Right lobe of liver (tissue), 6 donors: ENCODE data around the gene METAP1. TPM values are rescaled to one million over a fixed set of nuclear protein-coding genes. Genes with fewer than 3 reads are reported as not detected.
A peak's percentile ranks its signal among the peaks of the same experiment; 100 is the strongest.

Experiments used
- ATAC-seq, 4 donors: fragments of 200-7000 bp; cut with Tn5 transposase; one replicate each; pipeline ENCODE4 v1.9.1; 2020; ENCODE audit warnings: mild to moderate bottlenecking in 4 of 4, moderate library complexity in 4 of 4
- DNase-seq, 3 donors: peaks; one replicate each; pipeline ENCODE4 v3.0.0-alpha.2; 2020
- H3K27ac ChIP-seq, 3 donors: fragments of 200-600 bp; one replicate each; pipeline ENCODE4 v1.8.0; 2022
- H3K27me3 ChIP-seq, 2 donors: fragments of 200-600 bp; one replicate each; pipeline ENCODE4 v1.8.0; 2022
- H3K36me3 ChIP-seq, 4 donors: fragments of 200-600 bp; sonication (generic) in 1 of 4; one replicate each; pipeline versions ENCODE4 v1.5.1 to v1.8.0; 2017 to 2022; ENCODE audit warnings: control low read depth in 1 of 4
- H3K4me1 ChIP-seq, 4 donors: fragments of 200-600 bp; sonication (generic) in 1 of 4; one replicate each; pipeline versions ENCODE4 v1.5.1 to v1.8.0; 2017 to 2022; ENCODE audit warnings: control low read depth in 1 of 4
- H3K4me3 ChIP-seq, 3 donors: fragments of 200-600 bp; one replicate each; pipeline ENCODE4 v1.8.0; 2022
- H3K9me3 ChIP-seq, 4 donors: fragments of 200-600 bp; sonication (generic) in 1 of 4; one replicate each; pipeline versions ENCODE4 v1.5.1 to v1.8.0; 2017 to 2022; ENCODE audit warnings: control low read depth in 1 of 4
- POLR2A ChIP-seq: fragments of 450-650 bp; IDR thresholded peaks from one replicate; pipeline ENCODE4 v1.6.1; 2017; ENCODE audit warnings: antibody characterized with exemption, mild to moderate bottlenecking
- WGBS: methylation state at CpG from one replicate; pipeline ENCODE4 v1.1.6; 2018; ENCODE audit warnings: low coverage, low lambda C conversion rate; ENCODE audit not compliant: insufficient coverage; ENCODE audit errors: missing lambda C conversion rate; 5-methylcytosine and 5-hydroxymethylcytosine counted together
- intact Hi-C, 2 donors: fragments of 100-400 bp; cut with DNase I; formaldehyde crosslinking; loops; one replicate each; pipeline versions ENCODE4 v1.11.2 to v1.14.1; 2022
- total RNA-seq, 6 experiments: library from RNA; depleted of rRNA in 2 of 6; stranded (reverse); fragments of >200 nt in 2 of 6; fragmentation: NEBNext Ultra II Directional in 3 of 6; extraction: Animal tissue kit (Norgen Biotek cat#: 25700) in 3 of 6; gene quantifications; one replicate each; pipeline versions ENCODE4 v1.1.0 to v1.2.4, GENCODE V29; 2016 to 2023
- TF ChIP-seq, protein P1 (sequence below), 4 donors: fragments of 200-600 bp in 3 of 4; fragments of 450-650 bp in 1 of 4; IDR thresholded peaks; one replicate each; pipeline versions ENCODE4 v1.5.1 to v1.8.0; 2016 to 2022; ENCODE audit warnings: antibody characterized with exemption in 4 of 4, mild to moderate bottlenecking in 2 of 4
- donor health status: DM: no; HTN: yes; CAD: no.
- donor health status: DM: no; HTN: no; CAD: no.
- donor health status: DM: no; HTN: no; CAD: no.
- donor health status: DM: no; HTN: yes; CAD: no.
- donor health status: DM: no; HTN: yes; CAD: no.

Gene METAP1
- total RNA-seq, 6 experiments from 2014 or later = 12.4 to 16.8 (median 14.9) TPM

DNA sequence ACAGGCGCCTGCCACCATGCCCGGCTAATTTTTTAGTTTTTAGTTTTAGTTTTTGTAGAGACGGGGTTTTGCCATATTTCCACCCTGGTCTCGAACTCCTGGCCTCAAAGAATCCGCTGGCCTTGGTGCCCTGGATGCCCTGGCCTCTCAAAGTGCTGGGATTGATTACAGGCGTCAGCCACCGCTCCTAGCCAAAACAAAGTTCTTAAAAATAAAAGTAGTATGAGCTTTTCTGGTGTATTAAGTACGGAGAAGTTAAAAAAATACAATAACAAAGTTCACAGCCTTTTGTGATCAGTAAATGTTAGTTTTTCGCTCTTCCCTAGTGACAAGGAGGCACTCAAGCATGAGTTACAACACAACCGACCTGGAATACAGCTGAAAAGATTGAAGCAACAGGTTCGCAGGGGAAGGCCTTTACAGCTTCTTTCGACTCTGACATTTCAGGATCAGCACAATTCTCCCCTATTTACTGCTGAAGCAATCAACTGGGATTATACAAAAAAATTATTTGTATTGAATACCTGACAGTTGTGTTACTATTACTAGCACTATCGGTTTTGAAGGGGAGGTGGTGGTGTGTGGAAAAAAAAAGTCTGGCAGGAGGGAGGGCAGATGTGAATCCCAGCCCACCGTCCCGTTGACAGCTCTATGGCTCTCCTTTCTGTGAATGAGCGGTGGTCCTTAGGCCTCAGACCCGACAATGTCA is 893 bp upstream of the METAP1 start:
- no peak for TF ChIP-seq POLR2A
- TF ChIP-seq, protein P1, sequence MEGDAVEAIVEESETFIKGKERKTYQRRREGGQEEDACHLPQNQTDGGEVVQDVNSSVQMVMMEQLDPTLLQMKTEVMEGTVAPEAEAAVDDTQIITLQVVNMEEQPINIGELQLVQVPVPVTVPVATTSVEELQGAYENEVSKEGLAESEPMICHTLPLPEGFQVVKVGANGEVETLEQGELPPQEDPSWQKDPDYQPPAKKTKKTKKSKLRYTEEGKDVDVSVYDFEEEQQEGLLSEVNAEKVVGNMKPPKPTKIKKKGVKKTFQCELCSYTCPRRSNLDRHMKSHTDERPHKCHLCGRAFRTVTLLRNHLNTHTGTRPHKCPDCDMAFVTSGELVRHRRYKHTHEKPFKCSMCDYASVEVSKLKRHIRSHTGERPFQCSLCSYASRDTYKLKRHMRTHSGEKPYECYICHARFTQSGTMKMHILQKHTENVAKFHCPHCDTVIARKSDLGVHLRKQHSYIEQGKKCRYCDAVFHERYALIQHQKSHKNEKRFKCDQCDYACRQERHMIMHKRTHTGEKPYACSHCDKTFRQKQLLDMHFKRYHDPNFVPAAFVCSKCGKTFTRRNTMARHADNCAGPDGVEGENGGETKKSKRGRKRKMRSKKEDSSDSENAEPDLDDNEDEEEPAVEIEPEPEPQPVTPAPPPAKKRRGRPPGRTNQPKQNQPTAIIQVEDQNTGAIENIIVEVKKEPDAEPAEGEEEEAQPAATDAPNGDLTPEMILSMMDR (IDR thresholded peaks at IDR 0.05) = no peak
- ATAC-seq = peak in 1 of 4 donors; percentile 9
- H3K36me3 ChIP-seq = no peaks in the 10 kb centered on the region
- DNase-seq = no peak
- no peaks in the 10 kb centered on the region for H3K9me3 ChIP-seq
- peak overlapping the region; percentile 52 to 63 (median 52) for H3K4me3 ChIP-seq
- intact Hi-C loops = no loop called here
- no peaks in the 10 kb centered on the region for H3K4me1 ChIP-seq
- H3K27ac ChIP-seq = peak overlapping the region; percentile 67 to 73 (median 70)
- WGBS = 25% methylated on average over 16 of the region's 17 CpGs
- no peaks in the 10 kb centered on the region for H3K27me3 ChIP-seq

DNA sequence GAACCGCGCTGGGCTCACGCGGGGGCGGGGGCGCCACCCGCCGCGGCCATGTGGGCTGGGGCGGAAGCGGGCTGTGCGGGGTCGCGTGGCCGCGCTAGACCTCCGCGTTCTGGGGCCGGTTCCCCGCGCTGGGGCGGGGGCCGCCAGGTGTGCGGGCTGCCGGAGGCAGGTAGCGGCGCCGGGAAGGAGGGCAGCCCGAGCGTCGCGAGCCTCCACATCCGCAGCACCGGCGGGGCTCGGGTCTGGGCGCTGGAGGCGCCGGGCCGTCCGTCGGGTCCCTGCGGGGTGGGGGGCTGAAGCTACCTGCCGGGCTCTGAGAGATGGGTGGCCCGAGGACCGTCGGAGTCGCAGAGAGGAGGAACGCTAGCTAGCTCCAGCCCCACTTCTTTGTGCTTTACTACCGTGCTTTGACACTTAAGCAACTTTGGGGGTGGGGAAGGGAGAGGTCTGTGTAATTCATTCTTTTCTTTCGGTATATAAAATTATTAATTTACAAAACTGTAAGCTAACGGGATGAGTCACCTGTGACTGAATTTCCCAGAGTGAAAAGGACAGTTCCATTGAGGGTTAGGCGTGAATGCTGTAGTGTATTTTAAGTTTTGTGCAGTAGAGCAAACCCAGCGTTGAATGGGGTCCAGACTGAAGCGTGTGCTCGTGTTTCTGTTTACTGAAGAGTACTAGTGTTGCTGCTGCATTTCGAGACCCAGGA is 689 bp downstream of the METAP1 start:
- ATAC-seq = no peak

DNA sequence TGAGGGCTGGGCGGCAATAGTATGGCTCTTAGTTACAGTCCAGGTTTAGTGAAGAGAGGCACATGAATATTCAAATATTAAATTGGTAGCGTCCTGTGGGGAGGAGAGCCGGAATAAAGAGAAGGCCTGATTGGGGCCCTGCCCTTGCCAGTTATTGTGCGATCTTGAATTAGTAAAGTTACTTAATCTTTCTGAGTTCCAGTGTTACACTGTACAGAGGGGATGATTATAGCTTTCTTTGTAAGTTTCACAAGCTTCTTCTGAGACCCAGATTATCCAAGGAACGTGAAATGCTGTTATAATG is 1.2 kb downstream of the METAP1 start:
- Histone ChIP-seq H3K4me1 (no peaks in the 10 kb centered on the region), H3K36me3 (no peaks in the 10 kb centered on the region), H3K27ac (no peak overlapping the region), H3K27me3 (no peaks in the 10 kb centered on the region), H3K9me3 (no peaks in the 10 kb centered on the region), H3K4me3 (peak overlapping the region; percentile 97 to 99 (median 98))
- 53% methylated on average over 5 of the region's 5 CpGs for WGBS
- DNase-seq (no peak), ATAC-seq (no peak)
- TF ChIP-seq, protein P1 (IDR thresholded peaks at IDR 0.05) = no peak
- no peak for TF ChIP-seq POLR2A
- intact Hi-C loops = no loop called here

More for the DNA sequence above, 689 bp downstream of the METAP1 start:
- DNase-seq = peak in 1 of 3 donors; percentile 50
- WGBS = under 1% methylated on average over 18 of the region's 57 CpGs
- TF ChIP-seq POLR2A = no peak
- TF ChIP-seq, protein P1 (IDR thresholded peaks at IDR 0.05) = no peak
- intact Hi-C loops = no loop called here
- H3K4me3 ChIP-seq = peak overlapping the region; percentile 97 to 99 (median 98)
- H3K4me1 ChIP-seq = no peaks in the 10 kb centered on the region
- H3K9me3 ChIP-seq = no peaks in the 10 kb centered on the region
- no peaks in the 10 kb centered on the region for H3K27me3 ChIP-seq
- no peaks in the 10 kb centered on the region for H3K36me3 ChIP-seq
- H3K27ac ChIP-seq = peak overlapping the region; percentile 70 to 80 (median 77)

DNA sequence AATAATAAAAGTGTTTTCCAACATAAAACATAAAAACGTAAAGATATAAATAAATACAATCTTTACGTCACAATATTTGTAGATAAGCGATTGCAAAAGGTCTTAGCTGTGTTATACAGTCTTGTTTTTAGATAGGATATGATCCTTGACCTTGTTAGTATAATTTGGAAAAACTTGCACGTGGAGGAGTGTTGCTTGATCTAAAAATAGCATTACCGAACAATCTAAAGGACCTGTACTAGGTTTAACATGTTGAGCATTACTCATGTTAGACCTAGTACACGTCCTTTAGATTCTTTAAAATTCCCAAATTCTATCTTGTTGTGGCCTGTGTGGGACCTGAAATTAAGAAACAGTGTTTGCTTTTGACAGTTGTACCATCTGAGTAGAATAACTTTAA is 1.6 kb downstream of the METAP1 start:
- ATAC-seq (no peak), DNase-seq (no peak)
- no peak overlapping the region for H3K27ac ChIP-seq
- no peaks in the 10 kb centered on the region for H3K36me3 ChIP-seq
- H3K4me1 ChIP-seq = no peaks in the 10 kb centered on the region
- no peak overlapping the region for H3K4me3 ChIP-seq
- no peak for TF ChIP-seq POLR2A
- TF ChIP-seq, protein P1 (IDR thresholded peaks at IDR 0.05) = no peak
- no peaks in the 10 kb centered on the region for H3K27me3 ChIP-seq
- H3K9me3 ChIP-seq = no peaks in the 10 kb centered on the region
- intact Hi-C loops = no loop called here
- WGBS = 64% methylated on average over 6 of the region's 6 CpGs
